Stimulated activated CD8-positive, alpha-beta memory T cell treated with anti-CD3 and anti-CD28 coated beads, Interleukin-7, amount 100 ng/mL, for 24 hours (primary cell): ENCODE measurements around the gene MAGI2.
"Not testable (repeated sequence)": the region's sequence is repeated elsewhere in the genome, so short reads cannot be mapped to it uniquely, and the experiment has no call there.

Experiments
- DNase-seq: peaks from one replicate; pipeline ENCODE4 v3.0.0-alpha.2; 2020; ENCODE audit warnings: low read depth

Gene MAGI2

GRCh38 chr7:79050603-79051002 lies 402.9 kb downstream of the MAGI2 start:
- DNase-seq: no peak

DNA sequence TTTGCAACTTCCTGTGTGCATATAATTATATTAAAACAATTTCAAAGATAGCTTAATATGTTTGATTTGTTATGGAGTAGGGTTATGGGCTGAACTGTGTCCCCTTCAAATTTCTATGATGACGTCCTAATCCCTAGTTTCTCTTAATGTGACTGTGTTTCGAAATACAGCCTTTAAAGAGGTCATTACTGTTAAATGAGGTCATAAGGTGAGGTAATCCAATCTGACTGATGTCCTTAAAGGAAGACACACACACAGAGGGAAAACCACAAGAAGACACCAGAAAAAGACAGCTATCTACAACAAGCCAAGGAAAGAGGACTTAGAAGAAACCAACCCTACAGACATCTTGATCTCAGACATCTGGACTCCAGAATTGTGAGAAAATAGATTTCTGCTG lies 407.4 kb downstream of the MAGI2 start:
- no peak for DNase-seq

- DNase-seq: no peak
Measured at GRCh38 chr7:79037001-79037400, 416.5 kb downstream of the MAGI2 start.

GRCh38 chr7:79036356-79036755 lies 417.1 kb downstream of the MAGI2 start:
- no peak for DNase-seq

DNA sequence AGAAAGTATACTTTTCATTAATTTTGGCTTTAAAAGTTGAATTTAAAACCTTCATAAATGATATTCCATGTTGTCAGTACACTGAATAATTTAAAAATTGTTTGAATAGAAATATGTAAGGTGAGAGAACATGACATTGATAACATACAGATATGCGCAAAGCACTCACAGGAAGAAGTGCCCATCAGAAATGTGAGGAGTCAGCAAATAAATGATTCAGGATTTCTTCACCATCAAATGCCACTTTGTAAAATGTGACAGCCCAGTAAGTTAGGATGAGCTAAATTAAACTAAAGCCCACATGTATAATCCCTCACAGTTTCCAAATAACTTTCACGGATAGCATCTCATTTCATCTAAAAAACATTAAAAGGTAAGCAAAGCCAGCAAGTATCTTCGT lies 417.6 kb downstream of the MAGI2 start:
- no peak for DNase-seq

DNA sequence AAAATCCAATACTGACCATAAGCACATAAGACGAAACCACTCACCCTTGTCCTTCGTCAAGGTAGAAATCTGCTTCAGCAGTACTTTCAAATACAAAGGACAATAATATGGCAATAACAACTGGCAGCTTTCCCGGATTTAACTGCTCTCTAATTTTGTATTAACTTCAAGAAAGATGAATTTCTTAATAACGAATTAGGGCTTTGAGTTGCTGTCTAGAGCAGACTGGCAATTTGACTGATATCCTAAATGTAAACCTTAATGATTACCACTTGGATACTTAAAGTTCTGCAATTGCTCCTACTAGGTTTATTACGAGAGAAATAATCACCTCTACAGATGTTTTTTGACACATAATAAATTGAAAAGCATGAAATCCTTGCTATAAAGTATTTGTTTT lies 418.7 kb downstream of the MAGI2 start:
- no peak for DNase-seq

GRCh38 chr7:79019711-79020110 lies 433.8 kb downstream of the MAGI2 start:
- not testable (repeated sequence) for DNase-seq

DNA sequence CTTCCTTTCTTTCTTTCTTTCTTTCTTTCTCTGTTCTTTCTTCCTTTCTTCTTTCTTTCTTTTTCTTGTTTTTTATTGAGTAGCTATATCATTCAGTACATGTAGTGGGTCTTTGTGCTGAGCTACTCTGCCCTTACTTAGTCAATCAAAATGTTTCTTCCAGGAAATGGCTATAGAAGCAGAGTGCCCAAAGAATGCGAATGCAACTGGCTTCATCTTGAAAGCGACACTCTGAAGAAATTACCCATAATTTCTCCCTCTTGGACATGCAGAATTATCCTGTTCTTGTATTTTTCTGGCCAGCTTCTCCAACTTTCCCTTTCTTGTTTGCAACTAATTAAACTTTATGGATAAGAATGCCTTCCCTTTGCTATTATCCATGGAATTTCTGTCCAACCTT lies 441.5 kb downstream of the MAGI2 start:
- no peak for DNase-seq

DNA sequence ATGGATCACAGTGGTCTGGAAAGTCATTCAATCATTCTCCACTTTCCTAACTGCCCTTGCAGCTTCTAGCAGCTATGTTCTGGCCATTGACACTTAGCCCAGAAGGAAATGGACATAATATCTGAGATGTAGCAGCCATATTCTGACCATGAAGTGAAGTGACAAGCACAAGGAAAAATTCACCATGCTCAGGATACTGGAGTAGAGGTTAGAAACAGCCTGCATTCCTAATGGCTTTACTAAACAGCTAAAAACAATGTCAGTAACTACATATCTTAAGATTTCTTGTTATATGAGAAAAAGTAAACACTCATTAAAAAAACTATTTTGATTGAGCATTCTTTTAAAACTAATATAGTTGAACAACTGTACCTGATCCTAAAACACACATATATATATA lies 443.8 kb downstream of the MAGI2 start:
- no peak for DNase-seq

GRCh38 chr7:79008786-79009185 lies 444.7 kb downstream of the MAGI2 start:
- DNase-seq: no peak

DNA sequence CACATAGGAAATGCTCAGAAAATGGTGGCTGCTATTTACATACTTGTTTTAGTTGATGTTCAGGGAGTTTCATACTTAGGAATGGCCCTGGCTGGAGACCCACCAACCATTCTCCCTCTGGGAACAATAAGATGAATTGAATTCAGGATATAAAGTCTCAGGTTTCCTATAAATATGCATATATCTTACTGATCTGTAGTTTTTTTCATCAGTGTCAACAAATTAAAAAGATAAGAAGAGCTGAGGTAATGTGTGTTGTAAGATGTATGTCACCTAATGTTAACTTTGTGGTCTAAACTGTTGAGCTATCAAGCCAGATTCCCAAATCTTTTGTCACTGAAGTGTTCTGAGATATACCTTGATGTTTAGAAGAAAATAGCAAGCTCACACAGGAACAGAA lies 457.5 kb downstream of the MAGI2 start:
- DNase-seq: no peak

- no peak for DNase-seq
Measured at GRCh38 chr7:78993341-78993740, 460.1 kb downstream of the MAGI2 start.

DNA sequence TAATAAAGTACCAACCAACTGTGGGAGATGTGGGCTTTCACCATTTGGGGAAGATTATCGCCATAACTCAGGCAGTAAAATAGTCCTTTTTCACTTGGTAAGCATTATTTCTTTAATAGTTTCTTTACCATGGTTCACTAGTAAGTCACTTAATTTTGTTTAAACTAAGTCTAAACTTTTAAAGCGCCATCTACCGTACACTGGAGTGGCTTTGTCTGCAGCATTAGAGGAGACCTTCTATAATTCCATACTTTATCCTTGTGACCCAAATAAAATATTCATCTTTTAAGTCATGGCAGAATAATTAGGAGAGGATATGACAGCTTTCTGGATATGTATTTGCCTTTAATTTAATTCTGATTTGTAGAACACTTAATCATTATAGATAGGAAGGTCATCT lies 468.0 kb downstream of the MAGI2 start:
- DNase-seq: no peak

- DNase-seq: no peak
Measured at GRCh38 chr7:78983483-78983882, 470.0 kb downstream of the MAGI2 start.

GRCh38 chr7:78970440-78970916 lies 483.0 kb downstream of the MAGI2 start:
- DNase-seq: no peak

DNA sequence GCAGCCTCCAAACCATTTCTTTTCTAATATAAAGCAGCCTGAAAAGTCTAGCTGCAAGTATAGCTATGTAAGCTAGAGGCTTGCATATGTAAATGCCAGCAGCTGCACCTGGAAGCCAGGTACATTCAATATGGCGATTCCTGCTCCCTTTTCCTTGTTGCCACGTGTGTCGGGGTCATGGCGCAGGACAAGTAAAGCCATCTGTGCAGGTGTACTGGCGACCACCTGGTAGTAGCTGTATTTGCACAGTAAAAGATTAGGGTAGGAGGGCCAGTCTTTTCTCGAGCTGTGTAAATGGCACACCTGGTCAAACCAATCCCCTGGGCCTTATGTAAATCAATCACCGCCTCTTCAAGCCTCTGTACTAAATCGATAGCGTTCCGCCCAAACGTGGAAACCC lies 484.5 kb downstream of the MAGI2 start:
- no peak for DNase-seq

DNA sequence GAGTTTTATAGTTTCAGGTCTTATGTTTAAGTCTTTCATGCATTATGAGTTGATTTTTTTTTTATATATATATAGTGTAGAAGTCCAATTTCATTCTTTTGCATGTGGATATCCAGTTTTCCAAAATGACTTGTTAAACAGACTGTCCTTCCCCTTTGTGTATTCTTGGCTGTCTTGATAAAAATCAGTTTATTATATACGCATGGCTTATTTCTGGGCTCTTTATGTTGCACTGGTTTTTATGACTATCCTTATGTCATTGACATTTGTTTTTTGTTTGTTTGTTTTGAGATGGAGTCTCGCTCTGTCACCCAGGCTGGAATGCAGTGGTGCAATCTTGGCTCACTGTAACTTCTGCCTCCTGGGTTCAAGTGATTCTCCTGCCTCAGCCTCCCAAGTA lies 485.9 kb downstream of the MAGI2 start:
- not testable (repeated sequence) for DNase-seq

DNA sequence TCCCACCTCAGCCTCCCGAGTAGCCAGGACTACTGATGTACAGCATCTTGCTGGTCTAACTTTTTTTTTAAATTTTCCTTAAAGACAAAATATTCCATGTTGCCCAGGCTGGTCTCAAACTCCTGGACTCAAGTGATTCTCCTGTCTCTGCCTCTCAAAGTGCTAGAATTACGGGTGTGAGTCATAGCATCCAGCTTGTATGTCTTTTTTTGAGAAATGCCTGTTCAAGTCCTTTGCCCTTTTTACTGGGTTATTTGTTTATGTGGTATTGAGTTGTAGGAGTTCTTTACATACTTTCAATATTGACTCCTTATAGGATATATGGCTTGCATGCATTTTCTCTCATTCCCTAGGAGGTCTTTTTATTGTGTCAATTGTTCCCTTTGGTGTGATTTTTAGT lies 486.4 kb downstream of the MAGI2 start:
- no peak for DNase-seq

GRCh38 chr7:78959477-78959876 lies 494.0 kb downstream of the MAGI2 start:
- DNase-seq: no peak

DNA sequence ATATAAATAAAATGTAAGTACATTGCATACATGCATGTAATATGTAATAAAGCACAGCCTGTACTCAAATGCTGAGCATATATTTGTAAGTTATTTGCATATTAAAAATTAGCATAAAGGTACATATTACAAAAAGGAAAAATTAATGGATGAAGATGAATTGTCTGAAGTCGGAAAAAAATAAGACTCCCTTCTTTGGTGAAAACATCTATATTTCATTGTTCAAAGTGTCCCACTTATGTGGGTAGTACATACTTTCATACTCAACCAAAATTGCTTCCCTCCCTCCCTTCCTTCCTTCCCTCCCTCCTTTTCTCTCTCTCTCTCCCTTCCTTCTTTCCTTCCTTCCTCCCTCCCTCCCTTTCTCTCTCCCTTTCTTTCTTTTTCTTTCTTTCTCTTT lies 498.1 kb downstream of the MAGI2 start:
- DNase-seq: no peak

GRCh38 chr7:78953726-78954363 lies 499.6 kb downstream of the MAGI2 start:
- DNase-seq: no peak

DNA sequence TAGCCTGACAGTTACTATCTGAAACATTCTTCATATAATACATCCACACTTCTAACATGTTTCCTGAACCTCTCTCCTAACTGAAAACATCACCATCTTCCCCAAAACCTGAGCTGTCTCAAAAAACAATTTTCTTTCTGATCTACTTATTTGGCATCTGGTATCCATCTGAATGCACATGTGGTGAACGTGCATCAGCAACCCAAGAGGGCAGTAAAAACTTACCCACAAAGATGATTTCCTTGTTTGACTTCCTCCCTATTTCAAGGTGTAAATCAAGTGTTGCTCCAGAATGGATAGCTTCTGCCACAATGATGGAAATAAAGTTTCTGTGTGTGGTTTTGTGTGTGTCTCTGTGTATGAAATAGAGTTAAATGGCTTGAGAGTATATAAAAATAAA lies 500.4 kb downstream of the MAGI2 start:
- no peak for DNase-seq

- no peak for DNase-seq
Measured at GRCh38 chr7:78939669-78940068, 513.8 kb downstream of the MAGI2 start.

DNA sequence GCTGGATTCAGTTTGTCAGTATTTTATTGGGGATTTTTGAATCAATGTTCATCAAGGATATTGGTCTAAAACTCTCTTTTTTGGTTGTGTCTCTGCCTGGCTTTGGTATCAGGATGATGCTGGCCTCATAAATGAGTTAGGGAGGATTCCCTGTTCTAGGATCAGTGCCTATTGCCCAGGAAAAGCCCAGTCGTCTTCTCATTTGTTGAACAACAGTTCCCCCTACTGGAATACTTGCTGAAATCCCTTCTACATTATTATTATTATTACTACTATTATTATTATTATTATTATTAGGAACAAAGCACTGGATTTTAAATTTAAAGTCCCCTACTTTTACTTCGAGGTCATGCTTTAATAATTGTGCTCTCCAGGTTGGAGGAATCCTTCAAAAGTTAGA lies 528.9 kb downstream of the MAGI2 start:
- no peak for DNase-seq

DNA sequence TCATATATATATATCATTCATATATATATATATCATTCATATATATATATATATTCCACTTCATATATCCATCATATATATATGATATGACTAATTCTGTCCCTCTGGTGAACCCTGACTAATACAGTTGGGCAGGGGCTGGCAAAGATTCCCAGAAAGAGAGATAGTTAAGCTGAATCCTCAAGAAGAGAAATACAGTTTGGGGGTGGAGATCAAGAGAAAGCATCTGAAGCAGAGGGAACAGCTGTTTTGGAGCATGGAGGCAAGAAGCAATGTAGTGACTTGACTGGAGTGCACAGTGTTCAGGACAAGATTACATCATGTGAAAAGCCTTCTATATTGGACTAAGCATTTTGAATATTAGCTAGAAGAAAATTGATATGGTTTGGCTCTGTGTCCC lies 540.7 kb downstream of the MAGI2 start:
- no peak for DNase-seq
